Left lobe of liver (tissue), 2 donors: ENCODE measurements around the gene DCUN1D3. TPM values are rescaled to one million over a fixed set of nuclear protein-coding genes. Genes with fewer than 3 reads are reported as not detected.

Experiments used
- ATAC-seq: fragments of 200-7000 bp; cut with Tn5 transposase; one replicate; pipeline ENCODE4 v1.9.1; 2020; ENCODE audit warnings: mild to moderate bottlenecking, moderate library complexity
- DNase-seq: peaks from one replicate; pipeline ENCODE4 v3.0.0-alpha.2; 2020; ENCODE audit warnings: low spot score
- total RNA-seq: library from RNA; stranded (reverse); gene quantifications from one replicate; pipeline ENCODE4 v1.2.1, GENCODE V29; 2021
- donor health status: DM: no; HTN: no; CAD: no; lungs with moderate emphysema.
- donor health status: DM: no; HTN: yes; CAD: no.

The DCUN1D3 gene
- total RNA-seq, 1 donor from 2014 or later, result 15.0 TPM

DNA sequence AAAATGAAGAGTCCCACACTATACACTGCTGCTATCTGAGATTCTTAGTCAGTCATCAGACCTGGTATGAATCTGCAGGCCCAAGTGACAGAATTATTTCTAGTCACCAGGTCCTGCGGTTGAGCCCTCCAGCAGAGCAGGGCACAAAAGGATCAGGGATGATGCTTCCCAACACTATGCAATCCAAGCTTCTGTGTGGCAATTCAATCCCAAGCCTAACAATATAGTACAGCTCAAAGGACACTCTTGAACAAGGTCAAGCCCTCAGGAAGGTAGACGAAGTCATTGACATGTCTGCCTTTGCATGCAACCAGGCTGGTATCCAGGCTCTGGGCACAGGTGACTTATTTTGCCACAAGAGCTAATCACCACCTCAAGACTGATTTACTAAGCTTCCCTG is 5.8 kb downstream of the DCUN1D3 start:
- no peak for ATAC-seq

GRCh38 chr16:20889625-20890275 is 10.4 kb downstream of the DCUN1D3 start:
- DNase-seq, result no peak
- ATAC-seq, result peak; percentile 64

More for the DNA sequence above, 5.8 kb downstream of the DCUN1D3 start:
- no peak for DNase-seq

GRCh38 chr16:20887207-20887606 is 13.0 kb downstream of the DCUN1D3 start:
- ATAC-seq (no peak), DNase-seq (no peak)

DNA sequence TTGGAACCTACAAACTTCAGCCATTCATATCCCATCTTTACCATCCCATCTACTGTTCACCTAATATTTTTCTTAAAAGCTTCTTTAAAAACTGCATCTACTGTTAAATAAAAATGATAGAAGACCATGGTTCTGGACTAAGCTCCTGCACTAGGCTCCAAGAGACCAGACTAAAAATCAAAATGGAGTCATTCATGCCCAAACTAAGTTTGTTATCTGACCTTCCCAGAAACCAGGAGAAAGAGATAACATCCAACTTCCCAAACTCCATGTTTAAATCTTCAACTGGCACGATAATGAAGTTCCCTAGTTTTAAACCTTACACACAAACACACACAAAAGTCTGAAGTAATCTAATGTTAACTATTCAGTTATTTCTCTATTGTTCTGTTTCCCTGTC is 13.8 kb downstream of the DCUN1D3 start:
- DNase-seq, result no peak
- no peak for ATAC-seq

- peak; percentile 78 for DNase-seq
- peak; percentile 69 for ATAC-seq
Measured at GRCh38 chr16:20884240-20884556, 16.0 kb downstream of the DCUN1D3 start.

GRCh38 chr16:20883554-20884239 is 16.5 kb downstream of the DCUN1D3 start:
- ATAC-seq (peak; percentile 55), DNase-seq (no peak)

- ATAC-seq (peak; percentile 9), DNase-seq (no peak)
Measured at GRCh38 chr16:20881503-20881878, 18.7 kb downstream of the DCUN1D3 start.

- peak; percentile 7 for ATAC-seq
- no peak for DNase-seq
Measured at GRCh38 chr16:20880867-20881502, 19.2 kb downstream of the DCUN1D3 start.

- ATAC-seq (no peak), DNase-seq (no peak)
Measured at GRCh38 chr16:20879175-20880040, 20.8 kb downstream of the DCUN1D3 start.

DNA sequence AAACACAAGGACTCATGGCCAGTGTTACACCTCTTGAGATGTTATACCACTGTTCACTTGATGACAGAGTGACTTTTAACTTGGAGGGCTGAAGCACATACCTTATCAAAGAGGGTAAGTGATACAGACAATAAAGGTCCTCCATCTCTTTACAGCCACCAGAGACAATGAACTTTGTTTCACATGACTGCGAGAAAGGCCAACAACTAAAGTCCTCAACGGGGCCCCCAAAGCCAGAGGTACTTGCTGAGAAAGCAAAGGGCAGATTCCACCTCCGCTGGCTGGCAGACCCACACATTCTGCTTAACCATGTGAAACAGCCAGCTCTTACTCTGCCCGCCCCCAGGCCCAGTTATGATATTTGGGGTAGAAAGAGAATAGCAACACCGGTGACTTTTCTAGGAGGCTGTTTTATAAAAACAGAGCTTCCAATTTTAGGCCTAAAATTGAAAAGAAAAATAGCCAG is 21.4 kb downstream of the DCUN1D3 start:
- ATAC-seq (peak; percentile 76), DNase-seq (peak; percentile 83)

DNA sequence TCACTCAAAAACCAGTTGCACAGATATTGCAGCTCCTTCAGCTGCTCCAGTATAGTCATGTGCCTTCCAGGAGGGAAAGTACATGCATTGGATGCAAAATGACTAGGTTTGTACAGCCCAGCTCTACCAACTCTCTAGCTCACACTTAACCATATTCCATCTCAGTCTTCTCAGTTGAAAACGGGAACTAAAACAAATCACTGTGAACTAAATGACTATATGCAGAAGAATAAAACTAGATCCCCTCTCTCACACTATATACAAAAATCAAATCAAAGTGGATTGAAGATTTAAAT is 24.9 kb downstream of the DCUN1D3 start:
- ATAC-seq, result no peak
- DNase-seq, result no peak

- DNase-seq (no peak), ATAC-seq (no peak)
Measured at GRCh38 chr16:20874088-20874581, 26.0 kb downstream of the DCUN1D3 start.

GRCh38 chr16:20873331-20873730 is 26.8 kb downstream of the DCUN1D3 start:
- ATAC-seq (peak; percentile 56), DNase-seq (no peak)

- no peak for ATAC-seq
- no peak for DNase-seq
Measured at GRCh38 chr16:20871941-20872815, 28.0 kb downstream of the DCUN1D3 start.

DNA sequence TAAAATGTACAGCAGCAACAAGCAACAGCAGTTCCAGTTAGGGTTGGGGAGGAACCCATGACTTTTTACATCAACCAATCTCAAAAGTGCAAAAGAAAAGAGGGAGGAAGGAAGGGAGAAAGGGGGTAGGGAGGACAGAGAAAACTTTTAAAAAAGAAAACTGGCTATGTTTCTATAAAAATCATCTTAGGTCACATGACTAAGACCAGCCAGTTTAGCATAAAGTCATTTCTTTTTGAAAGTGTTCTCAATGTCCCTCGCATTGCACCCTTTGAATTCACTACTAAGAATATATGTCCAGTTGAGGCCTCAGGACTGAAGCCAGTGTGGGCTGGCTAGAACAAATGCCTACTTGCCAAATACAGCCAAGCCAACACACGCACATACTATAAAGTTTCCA is 28.9 kb downstream of the DCUN1D3 start:
- no peak for ATAC-seq

DNA sequence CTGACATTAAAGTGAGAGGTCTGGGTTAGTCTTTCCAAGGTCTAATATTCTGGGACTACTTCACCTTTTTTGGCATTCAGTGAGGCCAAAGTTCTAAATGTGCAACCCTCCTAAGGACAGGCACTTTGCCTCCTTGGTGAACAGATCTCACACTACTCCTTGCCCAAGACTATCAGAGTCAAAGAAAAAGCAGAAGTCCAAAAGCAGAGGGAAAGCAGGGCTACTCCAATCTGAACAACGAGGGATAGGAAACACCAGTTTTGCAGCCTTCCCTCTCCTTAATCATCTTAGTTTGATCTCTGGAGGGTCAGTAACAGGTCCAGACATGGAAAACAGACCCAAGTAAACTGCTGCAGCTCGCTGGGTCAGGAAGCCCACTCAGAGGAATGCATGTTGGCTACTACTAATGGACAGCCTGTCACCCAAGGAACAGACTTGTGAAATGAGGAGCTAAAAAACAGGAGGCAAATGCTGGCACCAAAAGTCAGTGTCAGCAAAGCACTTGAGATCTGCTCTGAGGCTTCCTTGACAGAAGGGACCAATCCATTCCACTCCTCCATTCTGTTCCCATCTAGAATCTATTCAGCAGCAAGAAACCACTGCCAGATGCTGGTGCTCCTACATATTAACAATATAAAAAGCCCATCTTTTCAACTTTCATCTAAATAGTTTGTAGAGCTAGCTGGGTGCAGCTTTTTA is 29.9 kb downstream of the DCUN1D3 start:
- no peak for ATAC-seq

More for the DNA sequence above, 28.9 kb downstream of the DCUN1D3 start:
- no peak for DNase-seq

GRCh38 chr16:20868890-20869289 is 31.3 kb downstream of the DCUN1D3 start:
- peak; percentile 95 for ATAC-seq

More for the DNA sequence above, 29.9 kb downstream of the DCUN1D3 start:
- no peak for DNase-seq

DNA sequence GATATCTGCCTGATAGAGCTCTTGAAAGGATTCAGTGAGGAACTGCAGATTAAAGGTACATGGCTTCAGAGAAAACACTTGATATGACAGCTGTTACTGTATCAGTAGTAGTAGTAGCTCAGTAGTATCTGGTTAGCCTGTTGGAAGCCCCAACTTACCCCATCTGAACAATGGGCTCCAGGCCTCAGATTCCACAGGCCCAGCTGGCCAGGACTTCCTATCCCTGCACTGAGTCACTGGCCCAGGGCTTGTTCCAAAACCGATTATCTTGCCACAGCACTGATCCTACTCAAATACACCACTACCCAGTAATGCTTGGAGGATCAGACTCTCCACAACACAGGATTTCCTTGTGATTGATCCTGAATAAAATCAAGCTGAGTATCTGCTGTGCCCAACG is 32.6 kb downstream of the DCUN1D3 start:
- no peak for ATAC-seq

More at GRCh38 chr16:20868890-20869289, 31.3 kb downstream of the DCUN1D3 start:
- peak; percentile 96 for DNase-seq

DNA sequence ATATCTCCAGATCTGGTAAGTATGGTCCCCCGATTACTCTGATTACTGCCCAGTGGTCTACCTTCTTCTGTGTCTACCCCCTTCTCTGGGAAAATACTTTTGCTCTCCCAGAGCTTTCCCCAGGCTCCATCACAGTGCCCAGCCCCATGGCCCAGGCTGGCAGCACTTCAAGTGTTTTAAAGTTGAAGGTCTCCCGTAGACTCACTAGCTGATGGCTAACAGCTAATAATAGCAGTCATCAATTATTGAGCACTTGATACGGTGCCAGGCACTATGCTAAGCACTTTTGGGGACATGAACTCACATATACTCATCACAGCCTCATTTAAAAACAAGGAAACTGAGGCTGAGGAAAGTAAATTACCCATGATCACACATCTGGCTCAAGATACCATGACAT is 33.4 kb downstream of the DCUN1D3 start:
- DNase-seq (no peak), ATAC-seq (no peak)

More for the DNA sequence above, 32.6 kb downstream of the DCUN1D3 start:
- DNase-seq, result no peak
